ENCODE results near the gene GNAQ.
"Not testable (repeated sequence)": the region's sequence is repeated elsewhere in the genome, so short reads cannot be mapped to it uniquely, and the experiment has no call there.

Gene GNAQ

GRCh38 chr9:78031444-78031892 is at the start of gene GNAQ:
GNAQ (minus strand) TSS chr9:78031811; CDS start chr9:78031235, 576 bp downstream.
- DNase-seq, result no peak

DNA sequence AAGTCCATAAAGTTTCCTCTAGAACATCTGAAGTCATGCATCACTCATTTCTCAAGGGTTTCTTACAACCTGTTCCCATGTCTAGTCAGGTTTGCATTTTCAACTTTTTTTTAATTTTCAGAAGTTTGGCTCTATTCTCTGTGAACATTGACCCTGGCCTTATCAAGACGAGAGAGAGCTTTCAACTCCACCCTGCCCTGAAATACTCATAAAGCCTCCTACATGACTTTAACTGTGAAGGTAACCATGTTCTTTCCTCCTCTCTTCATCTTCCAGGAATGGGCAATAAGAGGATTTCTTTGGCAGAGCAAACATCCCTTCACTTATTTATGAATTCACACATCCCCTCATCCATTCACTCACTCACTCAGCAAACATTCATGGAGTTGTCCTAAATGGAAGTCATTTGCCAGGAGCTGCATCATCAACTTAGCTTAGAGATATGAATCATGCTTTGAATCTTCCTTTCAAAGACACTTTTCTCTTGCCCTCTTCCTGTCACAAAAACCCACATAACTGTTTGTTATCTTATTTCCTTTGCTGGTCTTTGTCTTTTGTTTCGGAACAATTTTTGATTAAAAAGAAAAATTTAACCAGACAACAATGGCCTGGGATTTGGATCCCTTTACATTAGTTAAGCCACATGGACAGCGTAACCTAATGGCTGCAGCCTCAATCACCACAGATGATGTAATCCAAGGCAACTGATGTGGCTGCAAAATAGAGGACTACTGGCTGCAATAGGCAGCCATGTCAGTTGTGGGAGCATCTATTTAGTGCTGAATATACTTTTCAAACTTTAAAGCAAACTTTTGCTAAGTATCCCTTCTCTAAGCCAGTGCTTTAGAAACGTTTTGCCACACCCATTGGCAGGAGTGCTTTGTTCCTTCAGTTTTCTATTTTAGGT is 43.0 kb upstream of the GNAQ start:
- DNase-seq, result no peak

DNA sequence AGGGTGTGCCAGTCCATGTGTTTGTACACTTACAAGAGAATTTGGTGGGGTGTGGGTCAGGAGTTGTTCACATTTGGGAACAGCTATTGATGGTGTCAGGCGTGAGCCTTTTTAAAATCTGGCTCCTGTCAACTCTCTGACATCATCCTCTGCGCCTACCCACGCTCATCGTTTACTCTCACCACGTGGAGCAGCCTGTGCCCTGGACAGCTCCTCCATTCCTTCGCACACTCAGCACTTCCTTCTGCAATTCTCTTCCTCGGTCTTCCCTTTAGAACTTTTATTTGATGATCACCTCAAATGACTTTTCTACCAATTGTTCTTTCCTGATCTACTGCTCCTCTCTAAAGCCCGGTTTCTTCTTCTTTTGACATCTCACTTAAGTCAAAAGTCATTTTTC is 42.1 kb upstream of the GNAQ start:
- no peak for DNase-seq

GRCh38 chr9:78072586-78073199 is 41.1 kb upstream of the GNAQ start:
- DNase-seq, result no peak

- DNase-seq, result no peak
Observed at GRCh38 chr9:78070521-78070920, 38.9 kb upstream of the GNAQ start.

DNA sequence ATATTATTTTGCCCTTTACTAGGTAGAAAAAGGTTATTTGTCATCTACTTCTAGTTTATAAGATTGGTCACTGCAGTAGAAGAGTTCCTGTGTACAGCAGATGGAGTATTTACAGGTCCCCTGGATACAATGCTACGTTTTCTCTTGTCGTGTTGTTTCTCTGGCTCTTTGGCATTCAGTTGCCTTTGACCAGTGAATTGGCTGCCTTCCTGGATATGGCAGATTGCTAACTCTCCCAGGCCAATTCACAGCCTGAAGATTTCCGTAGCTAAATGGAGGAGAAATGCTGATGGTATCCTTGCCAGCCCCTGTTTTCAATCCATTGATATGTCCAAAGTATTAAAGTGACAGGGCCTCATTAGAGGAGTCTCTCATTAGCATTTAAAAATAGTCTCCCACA is 32.5 kb upstream of the GNAQ start:
- no peak for DNase-seq

GRCh38 chr9:78062710-78063109 is 31.1 kb upstream of the GNAQ start:
- no peak for DNase-seq

DNA sequence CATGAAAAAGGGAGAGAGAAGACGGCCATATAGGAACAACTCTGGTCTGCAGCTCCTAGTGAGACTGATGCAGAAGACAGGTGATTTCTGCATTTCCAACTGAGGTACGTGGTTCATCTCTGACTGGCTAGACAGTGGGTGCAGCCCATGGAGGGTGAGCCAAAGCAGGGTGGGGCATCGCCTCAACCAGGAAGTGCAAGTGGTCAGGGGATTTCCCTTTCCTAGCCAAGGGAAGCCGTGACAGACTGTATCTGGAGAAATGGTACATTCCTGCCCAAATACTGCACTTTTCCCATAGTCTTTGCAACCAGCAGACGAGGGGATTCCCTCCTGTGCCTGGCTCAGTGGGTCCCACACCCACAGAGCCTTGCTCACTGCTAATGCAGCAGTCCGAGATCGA is 22.6 kb upstream of the GNAQ start:
- DNase-seq, result not testable (repeated sequence)

DNA sequence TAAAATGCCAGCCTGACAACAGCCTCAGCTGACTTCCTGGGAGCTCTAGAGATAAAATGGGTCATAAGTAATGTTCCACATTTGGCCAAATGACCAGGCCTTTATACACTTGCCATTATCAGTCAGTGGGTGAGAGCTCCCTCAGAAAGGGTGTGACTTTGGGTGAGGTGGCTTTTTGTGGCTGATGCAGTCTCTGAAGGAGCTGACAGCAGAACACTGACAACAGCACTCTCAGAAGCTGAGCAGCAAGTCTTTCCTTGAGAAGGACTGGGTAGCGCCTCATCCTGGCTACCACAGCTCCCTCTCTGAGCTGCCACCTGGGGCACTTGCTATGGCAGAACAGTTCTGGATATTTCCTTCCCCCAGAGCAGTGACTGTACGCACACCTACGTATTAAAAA is 22.0 kb upstream of the GNAQ start:
- peak; percentile 74 for DNase-seq

GRCh38 chr9:78050421-78050820 is 18.8 kb upstream of the GNAQ start:
- no peak for DNase-seq

GRCh38 chr9:78049484-78049883 is 17.9 kb upstream of the GNAQ start:
- DNase-seq, result no peak

GRCh38 chr9:78047106-78047505 is 15.5 kb upstream of the GNAQ start:
- DNase-seq, result no peak

DNA sequence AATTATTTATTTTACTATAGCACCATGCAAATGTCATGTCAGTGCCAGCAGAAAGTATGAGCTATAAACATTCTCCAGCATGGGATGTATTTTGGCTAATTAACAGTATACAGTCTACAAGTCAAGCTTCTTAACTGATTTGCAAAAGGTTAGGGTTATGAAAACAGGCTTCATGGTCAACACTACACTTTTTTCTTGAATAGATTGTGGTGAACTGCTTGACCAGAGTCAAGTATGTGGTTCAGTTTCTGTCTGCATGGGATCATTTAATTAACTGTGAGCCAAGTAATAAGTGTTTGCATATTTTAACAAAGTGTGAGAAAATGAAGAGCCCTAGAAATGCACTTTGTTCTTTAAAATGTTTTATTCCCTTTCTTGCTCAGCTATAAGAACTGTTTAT is 14.5 kb upstream of the GNAQ start:
- DNase-seq, result no peak

DNA sequence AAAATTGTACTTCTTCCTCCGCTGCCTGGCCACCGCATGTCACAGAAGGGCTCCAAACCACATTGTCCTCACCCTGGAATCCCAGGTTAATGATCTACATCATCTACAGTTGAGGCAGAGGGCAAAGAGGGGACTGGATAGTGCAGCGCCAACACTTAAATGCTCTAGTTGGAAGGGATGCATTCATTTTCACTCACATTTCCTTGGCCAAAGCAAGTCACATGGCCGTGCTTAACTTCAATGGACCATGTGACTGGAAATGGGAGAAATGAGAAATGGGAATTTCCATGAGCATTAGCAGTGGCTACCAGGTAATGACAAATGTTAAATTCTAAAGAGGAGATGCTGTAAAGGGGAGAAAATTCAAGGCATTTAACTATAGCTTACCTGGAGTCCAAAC is 13.3 kb upstream of the GNAQ start:
- DNase-seq, result no peak

GRCh38 chr9:78044189-78044588 is 12.6 kb upstream of the GNAQ start:
- no peak for DNase-seq

GRCh38 chr9:78041971-78042370 is 10.4 kb upstream of the GNAQ start:
- no peak for DNase-seq

GRCh38 chr9:78040726-78041125 is 9.1 kb upstream of the GNAQ start:
- no peak for DNase-seq

GRCh38 chr9:78038620-78039300 is 7.1 kb upstream of the GNAQ start:
- DNase-seq, result peak; percentile 63

- peak; percentile 91 for DNase-seq
Observed at GRCh38 chr9:78035383-78035993, 3.9 kb upstream of the GNAQ start.

DNA sequence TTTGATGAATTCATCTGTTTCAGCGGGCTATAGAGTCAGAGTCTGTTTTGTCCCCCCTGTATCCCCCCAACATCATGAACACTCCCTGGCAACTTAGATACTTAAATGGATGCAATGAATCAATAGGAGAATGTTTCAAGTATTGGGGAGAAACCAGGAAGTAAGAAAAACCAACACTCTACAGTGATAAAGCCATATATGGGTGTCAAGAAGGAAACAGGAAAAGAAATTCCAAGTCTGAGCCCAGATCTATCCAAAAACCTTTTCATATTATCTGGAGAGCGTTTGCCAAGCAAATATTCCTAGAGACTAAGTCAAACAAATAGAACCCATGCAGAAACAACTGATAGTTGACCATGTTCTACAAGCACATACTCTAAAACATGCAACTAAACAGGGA is 2.3 kb upstream of the GNAQ start:
- DNase-seq, result no peak

- DNase-seq, result peak; percentile 54
Observed at GRCh38 chr9:78032730-78033457, 1.3 kb upstream of the GNAQ start.

- DNase-seq, result peak; percentile 94
Observed at GRCh38 chr9:78031893-78032729, 500 bp upstream of the GNAQ start.

Data from hematopoietic multipotent progenitor cell treated with erythropoietin and hydrocortisone succinate and interleukin-3 and kit ligand, for 8 days (in vitro differentiated cells).